Natural killer cell (primary cell): ENCODE data around the gene PIK3C2G. TPM values are rescaled to one million over a fixed set of nuclear protein-coding genes. Genes with fewer than 3 reads are reported as not detected.

Experiments used
- ATAC-seq, 3 donors: fragments of 150-1000 bp in 2 of 3; fragments of 200-7000 bp in 1 of 3; cut with Tn5 transposase; 1 replicate in 1 of 3; 2 replicates in 2 of 3; pipeline ENCODE4 v1.10.0; 2021; ENCODE audit warnings: mild to moderate bottlenecking in 2 of 3, moderate library complexity in 2 of 3
- DNase-seq, 2 donors: peaks; one replicate each; pipeline versions ENCODE4 v3.0.0 to v3.0.0-alpha.2; 2013 to 2021; ENCODE audit warnings: mixed read lengths in 1 of 2
- H3K27ac ChIP-seq: one replicate; pipeline ENCODE4 v1.5.1; 2013; ENCODE audit warnings: mild to moderate bottlenecking, low read length
- H3K27me3 ChIP-seq: one replicate; pipeline ENCODE4 v1.6.1; 2013; ENCODE audit warnings: low read length; ENCODE audit not compliant: control insufficient read depth, insufficient read depth
- H3K36me3 ChIP-seq: one replicate; pipeline ENCODE4 v1.6.1; 2013; ENCODE audit warnings: low read length; ENCODE audit not compliant: control insufficient read depth, insufficient read depth
- H3K4me1 ChIP-seq: one replicate; pipeline ENCODE4 v1.6.1; 2013; ENCODE audit warnings: low read length; ENCODE audit not compliant: control insufficient read depth, insufficient read depth
- H3K4me3 ChIP-seq: one replicate; pipeline ENCODE4 v1.5.1; 2013; ENCODE audit warnings: low read length
- H3K9me3 ChIP-seq: one replicate; pipeline ENCODE4 v1.6.1; 2013; ENCODE audit warnings: low read length; ENCODE audit not compliant: control insufficient read depth, insufficient read depth
- H3K27ac Mint-ChIP-seq, 2 donors: one replicate each; pipeline ENCODE4 v1.8.0; 2022; ENCODE audit warnings: mild to moderate bottlenecking in 2 of 2, mixed read lengths in 2 of 2, moderate library complexity in 1 of 2
- H3K27me3 Mint-ChIP-seq, 2 donors: one replicate each; pipeline ENCODE4 v1.8.0; 2022; ENCODE audit warnings: low read depth in 2 of 2, mixed read lengths in 2 of 2
- H3K36me3 Mint-ChIP-seq: one replicate; pipeline ENCODE4 v1.8.0; 2022; ENCODE audit warnings: mixed read lengths
- H3K4me1 Mint-ChIP-seq, 2 donors: one replicate each; pipeline ENCODE4 v1.8.0; 2022; ENCODE audit warnings: mixed read lengths in 2 of 2
- H3K4me3 Mint-ChIP-seq: one replicate; pipeline ENCODE4 v1.8.0; 2022; ENCODE audit warnings: mild to moderate bottlenecking, moderate library complexity, mixed read lengths
- H3K9me3 Mint-ChIP-seq, 2 donors: one replicate each; pipeline ENCODE4 v1.8.0; 2022; ENCODE audit warnings: mixed read lengths in 2 of 2
- WGBS: methylation state at CpG from one replicate; pipeline ENCODE4 v1.1.7; 2013; ENCODE audit warnings: missing lambda C conversion rate; ENCODE audit not compliant: insufficient coverage; 5-methylcytosine and 5-hydroxymethylcytosine counted together
- intact Hi-C: fragments of 100-400 bp; cut with micrococcal nuclease; formaldehyde crosslinking; loops from one replicate; pipeline ENCODE4 v1.14.2; 2022
- total RNA-seq, 4 donors: library from RNA; stranded (reverse); fragments of 120-200 nt in 1 of 4; gene quantifications; one replicate each; pipeline versions ENCODE4 v1.2.3 to v1.2.4, GENCODE V29; 2013 to 2022
- TF ChIP-seq, protein P1 (sequence below): fragments of 200-600 bp; IDR thresholded peaks from one replicate; pipeline ENCODE4 v1.8.0; 2022; ENCODE audit warnings: antibody characterized with exemption

Gene PIK3C2G
- total RNA-seq, 3 donors from 2014 or later (not counting 1 experiment from before 2014, with no cell fraction given) = not detected

DNA sequence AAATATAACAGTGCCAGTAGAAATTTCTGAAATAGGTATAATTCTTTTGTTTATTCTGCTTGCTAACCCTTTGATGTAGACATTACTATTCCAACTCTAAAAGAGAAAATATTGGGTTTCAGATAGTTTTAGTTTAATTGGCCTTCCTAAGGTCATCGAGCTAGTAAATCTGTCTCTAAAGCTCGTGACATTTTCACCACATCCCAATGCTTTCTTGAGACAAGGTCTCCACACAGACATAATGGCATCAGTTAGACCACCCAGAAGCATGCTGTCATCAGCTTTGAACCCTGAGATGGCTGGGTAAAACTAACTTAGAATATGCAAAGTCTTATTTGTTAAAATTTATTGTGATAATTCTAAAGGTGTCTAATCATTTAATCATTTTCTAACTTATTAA lies 52.0 kb downstream of the PIK3C2G start:
- no peak for ATAC-seq
- no peaks in the 10 kb centered on the region for H3K4me1 Mint-ChIP-seq
- Histone ChIP-seq H3K4me1 (no peaks in the 10 kb centered on the region), H3K4me3 (no peak overlapping the region), H3K27ac (no peak overlapping the region), H3K27me3 (no peaks in the 10 kb centered on the region), H3K9me3 (no peaks in the 10 kb centered on the region), H3K36me3 (no peaks in the 10 kb centered on the region)
- intact Hi-C loops = no loop called here
- no peak overlapping the region for H3K4me3 Mint-ChIP-seq
- peaks cover 4 to 8% of the 10 kb centered on the region in 2 donors for H3K9me3 Mint-ChIP-seq
- no peak overlapping the region for H3K27ac Mint-ChIP-seq
- H3K36me3 Mint-ChIP-seq = no peaks in the 10 kb centered on the region
- no peaks in the 10 kb centered on the region for H3K27me3 Mint-ChIP-seq
- TF ChIP-seq, protein P1, sequence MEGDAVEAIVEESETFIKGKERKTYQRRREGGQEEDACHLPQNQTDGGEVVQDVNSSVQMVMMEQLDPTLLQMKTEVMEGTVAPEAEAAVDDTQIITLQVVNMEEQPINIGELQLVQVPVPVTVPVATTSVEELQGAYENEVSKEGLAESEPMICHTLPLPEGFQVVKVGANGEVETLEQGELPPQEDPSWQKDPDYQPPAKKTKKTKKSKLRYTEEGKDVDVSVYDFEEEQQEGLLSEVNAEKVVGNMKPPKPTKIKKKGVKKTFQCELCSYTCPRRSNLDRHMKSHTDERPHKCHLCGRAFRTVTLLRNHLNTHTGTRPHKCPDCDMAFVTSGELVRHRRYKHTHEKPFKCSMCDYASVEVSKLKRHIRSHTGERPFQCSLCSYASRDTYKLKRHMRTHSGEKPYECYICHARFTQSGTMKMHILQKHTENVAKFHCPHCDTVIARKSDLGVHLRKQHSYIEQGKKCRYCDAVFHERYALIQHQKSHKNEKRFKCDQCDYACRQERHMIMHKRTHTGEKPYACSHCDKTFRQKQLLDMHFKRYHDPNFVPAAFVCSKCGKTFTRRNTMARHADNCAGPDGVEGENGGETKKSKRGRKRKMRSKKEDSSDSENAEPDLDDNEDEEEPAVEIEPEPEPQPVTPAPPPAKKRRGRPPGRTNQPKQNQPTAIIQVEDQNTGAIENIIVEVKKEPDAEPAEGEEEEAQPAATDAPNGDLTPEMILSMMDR = no peak
- DNase-seq = no peak
- WGBS = 82% methylated on average over 2 of the region's 2 CpGs

DNA sequence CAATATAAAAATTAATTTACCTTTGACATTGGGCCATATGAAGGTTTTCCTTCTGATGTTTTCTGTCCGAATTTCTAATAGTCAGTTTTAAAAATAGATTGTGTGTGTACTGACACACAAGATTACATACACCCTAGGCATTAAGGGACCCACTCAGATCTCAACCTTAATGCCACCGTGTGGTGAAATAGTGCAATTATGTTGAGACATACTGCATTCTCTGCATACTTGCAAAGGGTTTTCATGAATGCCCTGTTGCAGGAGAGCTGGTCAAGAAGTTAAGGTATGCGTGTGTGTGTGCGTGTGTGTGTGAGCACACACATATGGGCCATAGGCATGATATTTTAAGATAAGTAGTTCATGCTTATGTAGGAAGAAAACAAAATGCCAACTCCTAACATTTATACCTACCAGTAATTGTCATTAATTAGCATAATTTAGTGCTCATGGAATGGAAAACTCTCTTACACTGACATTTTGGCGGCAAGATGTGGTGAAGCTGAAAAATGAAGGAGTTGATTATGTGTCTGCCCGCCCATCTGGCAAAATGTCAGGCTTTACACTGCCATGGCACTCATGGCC lies 58.8 kb downstream of the PIK3C2G start:
- ATAC-seq (no peak), DNase-seq (no peak)
- H3K9me3 Mint-ChIP-seq = peaks cover 1 to 5% of the 10 kb centered on the region in 2 donors
- intact Hi-C loops = no loop called here
- no peaks in the 10 kb centered on the region for H3K4me1 Mint-ChIP-seq
- Histone ChIP-seq H3K36me3 (no peaks in the 10 kb centered on the region), H3K9me3 (no peaks in the 10 kb centered on the region), H3K4me1 (no peaks in the 10 kb centered on the region), H3K27ac (no peak overlapping the region), H3K27me3 (no peaks in the 10 kb centered on the region), H3K4me3 (no peak overlapping the region)
- WGBS = 61% methylated on average over 3 of the region's 6 CpGs
- no peak overlapping the region for H3K4me3 Mint-ChIP-seq
- TF ChIP-seq, protein P1 = no peak
- H3K27me3 Mint-ChIP-seq = no peaks in the 10 kb centered on the region
- no peak overlapping the region for H3K27ac Mint-ChIP-seq
- H3K36me3 Mint-ChIP-seq = peaks cover 6% of the 10 kb centered on the region

DNA sequence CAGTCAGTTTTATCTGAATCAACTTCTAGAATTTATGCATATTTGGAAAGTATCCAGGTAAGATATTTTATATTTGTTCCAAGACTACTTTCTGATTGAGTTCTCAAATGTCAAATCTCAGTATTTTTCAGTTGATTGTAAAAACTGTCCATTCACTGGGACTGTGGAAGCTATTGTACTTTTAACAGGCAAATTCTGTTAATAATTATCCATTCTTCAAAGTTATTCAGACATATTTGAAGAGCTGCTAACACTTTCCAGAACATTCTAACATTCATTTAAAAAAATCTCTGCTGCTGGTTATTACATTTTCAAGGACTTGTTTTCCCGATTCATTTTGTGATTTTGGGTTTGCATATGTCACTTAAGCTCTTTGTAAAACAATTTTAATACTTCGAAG lies 59.7 kb downstream of the PIK3C2G start:
- intact Hi-C loops = no loop called here
- Histone ChIP-seq H3K36me3 (no peaks in the 10 kb centered on the region), H3K27me3 (no peaks in the 10 kb centered on the region), H3K4me1 (no peaks in the 10 kb centered on the region), H3K4me3 (no peak overlapping the region), H3K9me3 (no peaks in the 10 kb centered on the region), H3K27ac (no peak overlapping the region)
- no peak for DNase-seq
- Mint-ChIP-seq H3K27me3 (no peaks in the 10 kb centered on the region), H3K4me3 (no peak overlapping the region), H3K9me3 (peaks cover 3 to 8% of the 10 kb centered on the region in 2 donors), H3K36me3 (peaks cover 6% of the 10 kb centered on the region), H3K27ac (no peak overlapping the region), H3K4me1 (no peaks in the 10 kb centered on the region)
- TF ChIP-seq, protein P1 = no peak
- ATAC-seq = no peak
- WGBS = 80% methylated on average over 1 of the region's 2 CpGs

DNA sequence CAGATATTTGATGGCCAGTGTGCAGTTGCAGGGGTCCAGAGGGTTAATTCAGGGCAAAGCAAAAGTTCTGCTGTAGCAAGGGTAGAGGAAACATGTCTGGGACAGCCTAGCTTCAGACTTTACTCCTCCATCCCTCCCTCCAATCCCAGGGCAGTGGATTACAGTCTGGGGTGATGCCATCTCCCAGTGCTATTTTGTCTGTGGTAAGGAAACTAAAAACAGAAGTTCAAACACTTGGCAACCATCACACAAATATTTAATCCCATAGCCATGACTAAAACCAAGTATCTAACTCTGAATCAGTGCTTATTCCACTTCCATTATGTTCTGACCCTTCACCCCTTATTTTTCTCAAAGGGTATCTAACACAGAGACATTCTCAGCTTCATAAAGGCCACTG lies 61.8 kb downstream of the PIK3C2G start:
- ATAC-seq = no peak
- H3K4me1 Mint-ChIP-seq = no peaks in the 10 kb centered on the region
- no peak overlapping the region for H3K27ac Mint-ChIP-seq
- H3K9me3 Mint-ChIP-seq = peaks cover 3 to 8% of the 10 kb centered on the region in 2 donors
- no peaks in the 10 kb centered on the region for H3K36me3 ChIP-seq
- H3K36me3 Mint-ChIP-seq = peaks cover 6% of the 10 kb centered on the region
- H3K4me3 Mint-ChIP-seq = no peak overlapping the region
- H3K4me1 ChIP-seq = no peaks in the 10 kb centered on the region
- intact Hi-C loops = no loop called here
- no peak overlapping the region for H3K4me3 ChIP-seq
- DNase-seq = no peak
- no peak overlapping the region for H3K27ac ChIP-seq
- H3K27me3 ChIP-seq = no peaks in the 10 kb centered on the region
- H3K27me3 Mint-ChIP-seq = no peaks in the 10 kb centered on the region
- no peaks in the 10 kb centered on the region for H3K9me3 ChIP-seq
- TF ChIP-seq, protein P1 = no peak
